GM23248 (cell line): ENCODE data around the gene PRKCA. TPM values are rescaled to one million over a fixed set of nuclear protein-coding genes. Genes with fewer than 3 reads are reported as not detected.
A peak's percentile ranks its signal among the peaks of the same experiment; 100 is the strongest.

Source experiments
- DNase-seq: peaks from one replicate; pipeline ENCODE4 v3.0.0-alpha.2; 2015
- H2AFZ ChIP-seq: fragments of 200-600 bp; sonication (generic); 2 replicates; pipeline ENCODE4 v1.6.1; 2016; ENCODE audit warnings: antibody characterized with exemption
- H3F3A ChIP-seq: fragments of 200-600 bp; sonication (generic); 2 replicates; pipeline ENCODE4 v1.6.1; 2016; ENCODE audit warnings: mild to moderate bottlenecking, antibody characterized with exemption, mixed run types; ENCODE audit not compliant: insufficient read depth
- H3K27ac ChIP-seq: fragments of 200-600 bp; sonication (generic); 2 replicates; pipeline ENCODE4 v1.5.1; 2016; ENCODE audit warnings: mild to moderate bottlenecking
- H3K27me3 ChIP-seq: fragments of 200-600 bp; sonication (generic); replicated peaks from 2 replicates; pipeline ENCODE4 v1.6.1; 2016; ENCODE audit warnings: mild to moderate bottlenecking; ENCODE audit not compliant: insufficient read depth
- H3K36me3 ChIP-seq: fragments of 200-600 bp; sonication (generic); 2 replicates; pipeline ENCODE4 v1.6.1; 2016; ENCODE audit warnings: low read depth, mild to moderate bottlenecking
- H3K4me1 ChIP-seq: fragments of 200-600 bp; sonication (generic); 2 replicates; pipeline ENCODE4 v1.6.1; 2016; ENCODE audit warnings: mild to moderate bottlenecking; ENCODE audit not compliant: insufficient read depth
- H3K4me2 ChIP-seq: fragments of 200-600 bp; sonication (generic); one replicate; pipeline ENCODE4 v1.6.1; 2016; ENCODE audit warnings: mild to moderate bottlenecking; ENCODE audit not compliant: unreplicated experiment
- H3K4me3 ChIP-seq: fragments of 200-600 bp; sonication (generic); 2 replicates; pipeline ENCODE4 v1.5.1; 2016; ENCODE audit warnings: mild to moderate bottlenecking
- H3K79me2 ChIP-seq: fragments of 200-600 bp; sonication (generic); 2 replicates; pipeline ENCODE4 v1.6.1; 2016; ENCODE audit warnings: mild to moderate bottlenecking; ENCODE audit not compliant: insufficient read depth
- H3K9ac ChIP-seq: fragments of 200-600 bp; sonication (generic); 2 replicates; pipeline ENCODE4 v1.6.1; 2016; ENCODE audit warnings: mild to moderate bottlenecking
- H3K9me2 ChIP-seq: fragments of 200-600 bp; sonication (generic); 2 replicates; pipeline ENCODE4 v1.6.1; 2016; ENCODE audit warnings: mixed run types, mild to moderate bottlenecking, moderate library complexity; ENCODE audit not compliant: insufficient read depth
- H3K9me3 ChIP-seq: fragments of 200-600 bp; sonication (generic); one replicate; pipeline ENCODE4 v1.6.1; 2017; ENCODE audit warnings: low read depth
- H4K20me1 ChIP-seq: fragments of 200-600 bp; sonication (generic); 2 replicates; pipeline ENCODE4 v1.6.0; 2016; ENCODE audit not compliant: insufficient read depth
- EZH2 ChIP-seq: fragments of 200-600 bp; sonication (generic); IDR thresholded peaks from 2 replicates; pipeline ENCODE4 v1.6.1; 2018; ENCODE audit warnings: antibody characterized with exemption, mild to moderate bottlenecking; ENCODE audit not compliant: insufficient read depth, poor library complexity, severe bottlenecking
- EZH2phosphoT487 ChIP-seq: fragments of 200-600 bp; sonication (generic); IDR thresholded peaks from 2 replicates; pipeline ENCODE4 v1.6.1; 2018; ENCODE audit warnings: antibody characterized with exemption, moderate library complexity, mild to moderate bottlenecking, low read depth; ENCODE audit not compliant: insufficient read depth
- WGBS, 2 experiments: methylation state at CpG; one replicate each; pipeline ENCODE4 v1.1.6; 2015 to 2017; ENCODE audit warnings: low lambda C conversion rate in 2 of 2, low coverage in 1 of 2; ENCODE audit errors: missing lambda C conversion rate in 2 of 2; 5-methylcytosine and 5-hydroxymethylcytosine counted together
- in situ Hi-C: fragments of 300-500 bp; cut with MboI; formaldehyde crosslinking; loops from 2 replicates; pipeline ENCODE4 v1.15.0; 2020
- polyA plus RNA-seq: library from polyadenylated mRNA; unstranded; fragments of >200 nt; fragmentation: Nextera tagmentation; extraction: Ambion mirVana; gene quantifications from 2 replicates; pipeline ENCODE4 v1.2.1, GENCODE V29; 2016
- total RNA-seq: library from RNA; depleted of rRNA; stranded (reverse); fragments of >200 nt; shearing (Covaris generic); gene quantifications from 2 replicates; pipeline ENCODE4 v1.2.3, GENCODE V29; 2014

The PRKCA gene
- total and polyA plus RNA-seq, 2 experiments from 2014 or later: 17.3 to 28.5 TPM

DNA sequence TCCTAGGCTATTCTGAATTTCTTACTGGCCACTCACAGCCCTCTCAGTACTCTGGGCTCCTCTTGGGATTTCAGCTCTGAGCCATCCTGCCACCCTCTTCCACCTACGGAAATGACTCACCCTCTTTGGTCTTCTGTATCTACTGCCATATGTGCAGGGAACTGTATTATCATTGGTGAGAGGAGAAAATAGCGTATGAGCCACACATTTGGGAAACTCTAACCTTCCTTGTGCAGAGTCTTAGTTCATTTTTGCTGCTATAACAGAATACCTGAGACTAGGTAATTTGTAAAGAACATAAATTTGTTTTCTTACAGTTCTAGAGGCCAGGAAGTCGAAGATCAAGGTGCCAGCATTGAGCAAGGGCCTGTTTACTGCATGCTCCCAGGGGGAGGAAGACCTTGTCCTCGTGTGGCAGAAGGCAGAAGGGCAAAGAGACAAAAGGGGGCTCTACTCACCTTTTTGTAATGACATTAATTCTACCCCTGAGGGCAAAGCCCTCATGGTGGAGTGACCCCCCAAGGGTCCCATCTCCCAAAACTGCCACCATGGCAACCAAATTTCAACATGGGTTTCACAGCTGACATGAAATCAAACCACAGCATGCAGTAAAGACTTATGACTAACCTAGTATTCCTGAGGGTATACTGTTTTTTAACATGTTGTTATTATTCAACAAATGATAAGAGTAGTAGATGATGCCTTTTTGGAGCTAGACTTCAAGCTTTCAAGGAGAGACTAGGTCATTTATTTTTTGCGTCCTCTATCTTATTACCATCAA is 191.8 kb downstream of the PRKCA start:
- 0 out of 2 replicates have a peak, but pooled peaks cover 5% of the 10 kb centered on the region for H3K36me3 ChIP-seq
- no peaks in the 10 kb centered on the region for H3K9me2 ChIP-seq
- no peak overlapping the region for H2AFZ ChIP-seq
- 50 to 53% methylated on average over 5 of the region's 5 CpGs for WGBS, 2 experiments
- H3K27me3 ChIP-seq: no peaks in the 10 kb centered on the region
- H3K79me2 ChIP-seq: peaks cover 76% of the 10 kb centered on the region
- H3K4me1 ChIP-seq: peaks cover 41% of the 10 kb centered on the region
- no peaks in the 10 kb centered on the region for H4K20me1 ChIP-seq
- peaks cover 50% of the 10 kb centered on the region for H3F3A ChIP-seq
- H3K27ac ChIP-seq: peak overlapping the region; percentile 92
- DNase-seq: peak; percentile 98
- H3K4me3 ChIP-seq: peak overlapping the region; percentile 21
- in situ Hi-C loops: no loop called here
- peak overlapping the region; percentile 57 for H3K9ac ChIP-seq
- H3K9me3 ChIP-seq: no peaks in the 10 kb centered on the region
- H3K4me2 ChIP-seq: peak overlapping the region; percentile 60
- TF ChIP-seq EZH2phosphoT487: no peak
- no peak for TF ChIP-seq EZH2

DNA sequence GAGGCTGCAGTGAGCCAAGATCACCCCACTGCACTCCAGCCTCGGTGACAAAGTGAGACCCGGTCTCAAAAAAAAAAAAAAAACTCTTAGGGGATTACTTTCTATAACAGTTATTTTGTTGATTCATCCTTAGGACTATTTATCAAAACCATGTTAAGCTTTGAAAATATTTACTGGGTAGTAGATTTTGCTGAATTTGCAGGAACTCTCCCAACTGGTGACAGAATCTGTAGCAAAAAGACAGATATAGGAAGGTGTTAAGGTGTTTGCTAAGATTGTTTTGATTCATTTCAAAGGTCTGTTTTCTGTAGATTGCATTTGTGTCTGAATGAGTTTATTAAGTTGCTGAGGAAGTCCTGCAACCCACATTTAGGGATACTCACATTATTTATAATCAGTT is 192.6 kb downstream of the PRKCA start:
- H3F3A ChIP-seq: peaks cover 50% of the 10 kb centered on the region
- H2AFZ ChIP-seq: no peak overlapping the region
- TF ChIP-seq EZH2phosphoT487 (no peak), EZH2 (no peak)
- no peak overlapping the region for H3K4me3 ChIP-seq
- H3K9me2 ChIP-seq: no peaks in the 10 kb centered on the region
- H3K9me3 ChIP-seq: no peaks in the 10 kb centered on the region
- in situ Hi-C loops: no loop called here
- peaks cover 41% of the 10 kb centered on the region for H3K4me1 ChIP-seq
- H3K27ac ChIP-seq: peak overlapping the region; percentile 92
- H3K27me3 ChIP-seq: no peaks in the 10 kb centered on the region
- H3K79me2 ChIP-seq: peaks cover 76% of the 10 kb centered on the region
- 94 to 95% methylated on average over 2 of the region's 2 CpGs for WGBS, 2 experiments
- H3K36me3 ChIP-seq: 0 out of 2 replicates have a peak, but pooled peaks cover 5% of the 10 kb centered on the region
- H4K20me1 ChIP-seq: no peaks in the 10 kb centered on the region
- DNase-seq: no peak
- peak overlapping the region; percentile 23 for H3K4me2 ChIP-seq
- peak overlapping the region; percentile 57; the same call in 1 of the 2 replicates for H3K9ac ChIP-seq

DNA sequence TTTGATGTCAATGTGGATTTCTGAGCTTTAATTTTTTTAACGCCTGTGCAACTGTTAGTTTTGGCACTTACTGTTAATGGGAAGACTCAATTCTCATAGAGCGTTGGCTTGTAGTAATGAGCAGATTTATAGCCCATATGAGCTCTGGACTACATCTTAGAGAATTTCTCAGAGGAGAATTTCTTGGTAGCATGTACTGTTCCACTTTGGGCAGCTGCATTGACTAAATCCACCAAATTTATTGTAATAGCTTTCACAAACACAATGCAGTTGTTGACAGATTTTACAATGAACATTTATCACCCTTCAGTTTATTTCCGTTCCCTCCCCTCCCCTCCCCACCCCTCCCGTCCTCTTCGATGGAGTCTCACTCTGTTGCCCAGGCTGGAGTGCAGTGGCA is 193.9 kb downstream of the PRKCA start:
- no peak for DNase-seq
- Histone ChIP-seq H3K4me3 (no peak overlapping the region), H3K36me3 (0 out of 2 replicates have a peak, but pooled peaks cover 5% of the 10 kb centered on the region), H3K9ac (no peak overlapping the region), H3K9me2 (no peaks in the 10 kb centered on the region), H2AFZ (no peak overlapping the region), H3K27ac (peak overlapping the region; percentile 92), H3K9me3 (no peaks in the 10 kb centered on the region), H4K20me1 (no peaks in the 10 kb centered on the region), H3K79me2 (peaks cover 76% of the 10 kb centered on the region), H3K4me1 (peaks cover 41% of the 10 kb centered on the region), H3F3A (peaks cover 50% of the 10 kb centered on the region), H3K4me2 (peak overlapping the region; percentile 42), H3K27me3 (no peaks in the 10 kb centered on the region)
- TF ChIP-seq EZH2phosphoT487: no peak
- TF ChIP-seq EZH2: no peak
- in situ Hi-C loops: no loop called here
- 40 to 41% methylated on average over 4 to 5 of the region's 5 CpGs for WGBS, 2 experiments

DNA sequence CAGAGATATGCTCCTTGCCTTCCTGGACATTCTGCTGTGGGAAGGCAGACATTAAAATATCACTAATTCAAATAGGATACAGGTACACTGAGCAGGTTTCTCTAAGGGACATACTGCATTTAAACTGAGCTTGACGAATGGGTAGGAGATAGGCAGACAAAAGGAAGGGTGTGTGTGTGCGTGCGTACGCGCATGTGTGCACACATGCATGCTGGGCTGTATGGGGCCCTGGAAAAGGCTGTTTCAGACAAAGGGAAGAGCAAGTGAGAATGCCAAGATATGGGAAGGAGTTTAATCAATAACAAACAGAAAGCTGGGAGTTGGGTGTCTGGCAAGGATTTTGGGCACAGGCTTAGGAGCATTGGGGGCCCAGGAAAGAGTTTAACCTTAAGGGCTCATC is 196.2 kb downstream of the PRKCA start:
- in situ Hi-C loops: no loop called here
- Histone ChIP-seq H3K79me2 (peaks cover 80% of the 10 kb centered on the region), H3K9me3 (no peaks in the 10 kb centered on the region), H3F3A (peaks cover 33% of the 10 kb centered on the region), H3K4me1 (peaks cover 29% of the 10 kb centered on the region), H3K27ac (no peak overlapping the region), H3K9ac (no peak overlapping the region), H3K9me2 (no peaks in the 10 kb centered on the region), H3K4me3 (no peak overlapping the region), H3K27me3 (no peaks in the 10 kb centered on the region), H3K4me2 (no peak overlapping the region), H4K20me1 (no peaks in the 10 kb centered on the region), H2AFZ (no peak overlapping the region), H3K36me3 (0 out of 2 replicates have a peak, but pooled peaks cover 5% of the 10 kb centered on the region)
- no peak for DNase-seq
- TF ChIP-seq EZH2 (no peak), EZH2phosphoT487 (no peak)
- 98 to 100% methylated on average over 5 of the region's 5 CpGs for WGBS, 2 experiments
